Measurements from ENCODE around the gene INS.

- TF ChIP-seq, protein P1, sequence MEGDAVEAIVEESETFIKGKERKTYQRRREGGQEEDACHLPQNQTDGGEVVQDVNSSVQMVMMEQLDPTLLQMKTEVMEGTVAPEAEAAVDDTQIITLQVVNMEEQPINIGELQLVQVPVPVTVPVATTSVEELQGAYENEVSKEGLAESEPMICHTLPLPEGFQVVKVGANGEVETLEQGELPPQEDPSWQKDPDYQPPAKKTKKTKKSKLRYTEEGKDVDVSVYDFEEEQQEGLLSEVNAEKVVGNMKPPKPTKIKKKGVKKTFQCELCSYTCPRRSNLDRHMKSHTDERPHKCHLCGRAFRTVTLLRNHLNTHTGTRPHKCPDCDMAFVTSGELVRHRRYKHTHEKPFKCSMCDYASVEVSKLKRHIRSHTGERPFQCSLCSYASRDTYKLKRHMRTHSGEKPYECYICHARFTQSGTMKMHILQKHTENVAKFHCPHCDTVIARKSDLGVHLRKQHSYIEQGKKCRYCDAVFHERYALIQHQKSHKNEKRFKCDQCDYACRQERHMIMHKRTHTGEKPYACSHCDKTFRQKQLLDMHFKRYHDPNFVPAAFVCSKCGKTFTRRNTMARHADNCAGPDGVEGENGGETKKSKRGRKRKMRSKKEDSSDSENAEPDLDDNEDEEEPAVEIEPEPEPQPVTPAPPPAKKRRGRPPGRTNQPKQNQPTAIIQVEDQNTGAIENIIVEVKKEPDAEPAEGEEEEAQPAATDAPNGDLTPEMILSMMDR (IDR thresholded peaks at IDR 0.05): no peak
- no peak for TF ChIP-seq POLR2A (IDR thresholded peaks at IDR 0.05; ENCODE audit: low read depth)
- TF ChIP-seq POLR2AphosphoS5 (IDR thresholded peaks at IDR 0.05): no peak
- TF ChIP-seq EP300 (IDR thresholded peaks at IDR 0.05): no peak
Measured at GRCh38 chr11:2138068-2138430, 23.0 kb downstream of the INS start.

Measured in esophagus muscularis mucosa (tissue), 4 donors.